HepG2 (cell line): ENCODE results near the gene NCKAP1. TPM values are rescaled to one million over a fixed set of nuclear protein-coding genes. Genes with fewer than 3 reads are reported as not detected.
A peak's percentile ranks its signal among the peaks of the same experiment; 100 is the strongest.

Experiments used
- BRD4 ChIP-seq: sonication (generic); formaldehyde crosslinking; IDR thresholded peaks from 2 replicates; pipeline ENCODE4 v1.4.0; 2020; ENCODE audit warnings: missing genetic modification reagents
- MAZ ChIP-seq, 2 experiments: sonication (generic) in 1 of 2; formaldehyde crosslinking in 1 of 2; IDR thresholded peaks; 2 replicates each; pipeline versions ENCODE4 v1.5.0 to v1.6.1; 2012 to 2020; ENCODE audit warnings: low read depth in 2 of 2, mild to moderate bottlenecking in 2 of 2, borderline replicate concordance in 1 of 2, improper control_type of control experiment in 1 of 2, low read length in 1 of 2, missing genetic modification reagents in 1 of 2, moderate library complexity in 1 of 2
- RFX5 ChIP-seq: IDR thresholded peaks from 2 replicates; pipeline ENCODE4 v1.6.1; 2011; ENCODE audit warnings: low read depth, low read length, improper control_type of control experiment
- RFXAP ChIP-seq: sonication (generic); formaldehyde crosslinking; IDR thresholded peaks from 2 replicates; pipeline ENCODE4 v1.4.0; 2020; ENCODE audit warnings: missing genetic modification reagents, borderline replicate concordance
- SMAD3 ChIP-seq: sonication (generic); formaldehyde crosslinking; IDR thresholded peaks from 2 replicates; pipeline ENCODE4 v1.4.0; 2020; ENCODE audit warnings: missing genetic modification reagents
- SOX13 ChIP-seq, 3 experiments: fragments of 450-650 bp in 1 of 3; sonication (generic) in 1 of 3; formaldehyde crosslinking in 1 of 3; IDR thresholded peaks in 2 of 3; conservative IDR thresholded peaks in 1 of 3; 2 replicates each; pipeline versions ENCODE4 v1.5.0 to v1.6.1; 2016 to 2020; ENCODE audit warnings: antibody characterized with exemption in 1 of 3, mild to moderate bottlenecking in 1 of 3, missing compliant biosample characterization in 1 of 3, missing genetic modification reagents in 1 of 3, moderate library complexity in 1 of 3
- TARDBP ChIP-seq: sonication (generic); formaldehyde crosslinking; IDR thresholded peaks from 2 replicates; pipeline ENCODE4 v1.8.0; 2022; ENCODE audit warnings: mild to moderate bottlenecking, missing genetic modification reagents
- ZFP37 ChIP-seq: sonication (generic); formaldehyde crosslinking; IDR thresholded peaks from 2 replicates; pipeline ENCODE4 v1.4.0; 2020; ENCODE audit warnings: missing genetic modification reagents, borderline replicate concordance
- ZKSCAN8 ChIP-seq: IDR thresholded peaks from 2 replicates; pipeline ENCODE4 v1.6.1; 2016; ENCODE audit warnings: borderline replicate concordance, missing genetic modification reagents, missing compliant biosample characterization
- ZNF331 ChIP-seq: sonication (generic); formaldehyde crosslinking; IDR thresholded peaks from 2 replicates; pipeline ENCODE4 v1.4.0; 2020; ENCODE audit warnings: missing genetic modification reagents
- polyA plus RNA-seq, 8 experiments: library from polyadenylated mRNA; depleted of rRNA in 3 of 8; stranded (reverse) in 7 of 8; unstranded in 1 of 8; fragments of >200 nt; fragmentation: Illumina TruSeq in 4 of 8; extraction: Trizol in 4 of 8; gene quantifications; 2 replicates each; pipeline versions ENCODE4 v1.2.1 to v1.2.3, GENCODE V29; 2011 to 2016; ENCODE audit warnings: low read depth in 4 of 8, missing spikeins in 1 of 8, mixed read lengths in 1 of 8; ENCODE audit not compliant: insufficient read depth in 1 of 8
- total RNA-seq, 5 experiments: library from RNA; depleted of rRNA; stranded (reverse); fragments of >200 nt; fragmentation: Illumina TruSeq; extraction: Trizol; gene quantifications; 2 replicates each; pipeline ENCODE4 v1.2.3, GENCODE V29; 2016; ENCODE audit warnings: low read depth in 1 of 5
- TF ChIP-seq, protein P1 (sequence below): IDR thresholded peaks from 2 replicates; pipeline ENCODE4 v1.6.1; 2016; ENCODE audit warnings: low read depth
- TF ChIP-seq, protein P2 (sequence below): sonication (generic); formaldehyde crosslinking; IDR thresholded peaks from 2 replicates; pipeline ENCODE4 v1.4.0; 2020; ENCODE audit warnings: missing genetic modification reagents, borderline replicate concordance
- TF ChIP-seq, protein P3 (sequence below): sonication (generic); formaldehyde crosslinking; IDR thresholded peaks from 2 replicates; pipeline ENCODE4 v1.5.0; 2020; ENCODE audit warnings: missing genetic modification reagents
- TF ChIP-seq, protein P4 (sequence below): IDR thresholded peaks from 2 replicates; pipeline ENCODE4 v1.6.1; 2016

Gene NCKAP1
- total and polyA plus RNA-seq, 2 of the 13 experiments (the other 11 are each of a cell fraction or from before 2014, with no cell fraction given): 72.1 to 96.3 TPM

DNA sequence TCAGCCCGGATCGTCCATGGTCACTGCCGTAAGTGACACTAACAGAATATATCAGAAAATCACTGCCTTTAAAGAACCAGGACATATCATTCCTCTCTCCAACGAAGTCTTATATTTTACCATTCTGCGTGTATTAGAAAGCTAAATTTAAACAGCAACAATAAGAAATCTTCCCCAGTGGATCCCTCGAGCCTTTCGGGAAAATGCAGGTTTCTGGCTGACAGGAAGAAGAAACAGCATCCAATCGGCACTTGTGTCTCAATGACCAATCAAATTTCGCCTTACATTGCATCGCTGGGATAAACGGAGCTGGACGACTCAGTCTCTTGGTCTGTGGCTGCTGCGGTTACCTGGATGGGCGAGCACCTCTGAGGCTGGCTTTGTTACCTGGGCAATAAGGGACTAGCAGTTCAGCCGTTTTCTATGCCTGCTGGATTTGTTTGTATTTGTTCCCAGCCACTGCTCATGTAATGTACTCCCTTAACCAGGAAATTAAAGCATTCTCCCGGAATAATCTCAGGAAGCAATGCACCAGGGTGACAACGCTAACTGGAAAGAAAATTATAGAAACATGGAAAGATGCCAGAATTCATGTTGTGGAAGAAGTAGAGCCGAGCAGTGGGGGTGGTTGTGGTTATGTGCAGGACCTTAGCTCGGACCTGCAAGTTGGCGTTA is 40.3 kb upstream of the NCKAP1 start, which contains the start of gene DUSP19 (continued):
- TF ChIP-seq, protein P1, sequence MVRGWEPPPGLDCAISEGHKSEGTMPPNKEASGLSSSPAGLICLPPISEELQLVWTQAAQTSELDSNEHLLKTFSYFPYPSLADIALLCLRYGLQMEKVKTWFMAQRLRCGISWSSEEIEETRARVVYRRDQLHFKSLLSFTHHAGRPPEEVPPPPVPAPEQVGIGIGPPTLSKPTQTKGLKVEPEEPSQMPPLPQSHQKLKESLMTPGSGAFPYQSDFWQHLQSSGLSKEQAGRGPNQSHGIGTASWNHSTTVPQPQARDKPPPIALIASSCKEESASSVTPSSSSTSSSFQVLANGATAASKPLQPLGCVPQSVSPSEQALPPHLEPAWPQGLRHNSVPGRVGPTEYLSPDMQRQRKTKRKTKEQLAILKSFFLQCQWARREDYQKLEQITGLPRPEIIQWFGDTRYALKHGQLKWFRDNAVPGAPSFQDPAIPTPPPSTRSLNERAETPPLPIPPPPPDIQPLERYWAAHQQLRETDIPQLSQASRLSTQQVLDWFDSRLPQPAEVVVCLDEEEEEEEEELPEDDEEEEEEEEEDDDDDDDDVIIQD (CRISPR knock-in tag): peak; percentile 42; the same call in 1 of the 2 replicates
- TF ChIP-seq TARDBP: peak; percentile 91
- TF ChIP-seq SOX13 (IDR thresholded peaks at IDR 0.05): no peak
- peak in 1 of 2 experiments; percentile 14; a peak in 1 of 4 replicates for TF ChIP-seq SOX13 (CRISPR knock-in tag; conservative IDR thresholded peaks at IDR 0.05 in 1 of 2, IDR thresholded peaks at IDR 0.05 in 1 of 2)
- 0 out of 2 replicates have a peak, but pooled peaks have one; percentile 35 for TF ChIP-seq ZFP37 (CRISPR knock-in tag)
- peak; percentile 76; the same call in 1 of the 2 replicates for TF ChIP-seq BRD4
- peak; percentile 78 for TF ChIP-seq ZNF331
- TF ChIP-seq, protein P2, sequence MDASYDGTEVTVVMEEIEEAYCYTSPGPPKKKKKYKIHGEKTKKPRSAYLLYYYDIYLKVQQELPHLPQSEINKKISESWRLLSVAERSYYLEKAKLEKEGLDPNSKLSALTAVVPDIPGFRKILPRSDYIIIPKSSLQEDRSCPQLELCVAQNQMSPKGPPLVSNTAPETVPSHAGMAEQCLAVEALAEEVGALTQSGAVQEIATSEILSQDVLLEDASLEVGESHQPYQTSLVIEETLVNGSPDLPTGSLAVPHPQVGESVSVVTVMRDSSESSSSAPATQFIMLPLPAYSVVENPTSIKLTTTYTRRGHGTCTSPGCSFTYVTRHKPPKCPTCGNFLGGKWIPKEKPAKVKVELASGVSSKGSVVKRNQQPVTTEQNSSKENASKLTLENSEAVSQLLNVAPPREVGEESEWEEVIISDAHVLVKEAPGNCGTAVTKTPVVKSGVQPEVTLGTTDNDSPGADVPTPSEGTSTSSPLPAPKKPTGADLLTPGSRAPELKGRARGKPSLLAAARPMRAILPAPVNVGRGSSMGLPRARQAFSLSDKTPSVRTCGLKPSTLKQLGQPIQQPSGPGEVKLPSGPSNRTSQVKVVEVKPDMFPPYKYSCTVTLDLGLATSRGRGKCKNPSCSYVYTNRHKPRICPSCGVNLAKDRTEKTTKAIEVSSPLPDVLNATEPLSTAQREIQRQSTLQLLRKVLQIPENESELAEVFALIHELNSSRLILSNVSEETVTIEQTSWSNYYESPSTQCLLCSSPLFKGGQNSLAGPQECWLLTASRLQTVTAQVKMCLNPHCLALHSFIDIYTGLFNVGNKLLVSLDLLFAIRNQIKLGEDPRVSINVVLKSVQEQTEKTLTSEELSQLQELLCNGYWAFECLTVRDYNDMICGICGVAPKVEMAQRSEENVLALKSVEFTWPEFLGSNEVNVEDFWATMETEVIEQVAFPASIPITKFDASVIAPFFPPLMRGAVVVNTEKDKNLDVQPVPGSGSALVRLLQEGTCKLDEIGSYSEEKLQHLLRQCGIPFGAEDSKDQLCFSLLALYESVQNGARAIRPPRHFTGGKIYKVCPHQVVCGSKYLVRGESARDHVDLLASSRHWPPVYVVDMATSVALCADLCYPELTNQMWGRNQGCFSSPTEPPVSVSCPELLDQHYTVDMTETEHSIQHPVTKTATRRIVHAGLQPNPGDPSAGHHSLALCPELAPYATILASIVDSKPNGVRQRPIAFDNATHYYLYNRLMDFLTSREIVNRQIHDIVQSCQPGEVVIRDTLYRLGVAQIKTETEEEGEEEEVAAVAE (CRISPR knock-in tag): peak; percentile 89
- TF ChIP-seq, protein P3, sequence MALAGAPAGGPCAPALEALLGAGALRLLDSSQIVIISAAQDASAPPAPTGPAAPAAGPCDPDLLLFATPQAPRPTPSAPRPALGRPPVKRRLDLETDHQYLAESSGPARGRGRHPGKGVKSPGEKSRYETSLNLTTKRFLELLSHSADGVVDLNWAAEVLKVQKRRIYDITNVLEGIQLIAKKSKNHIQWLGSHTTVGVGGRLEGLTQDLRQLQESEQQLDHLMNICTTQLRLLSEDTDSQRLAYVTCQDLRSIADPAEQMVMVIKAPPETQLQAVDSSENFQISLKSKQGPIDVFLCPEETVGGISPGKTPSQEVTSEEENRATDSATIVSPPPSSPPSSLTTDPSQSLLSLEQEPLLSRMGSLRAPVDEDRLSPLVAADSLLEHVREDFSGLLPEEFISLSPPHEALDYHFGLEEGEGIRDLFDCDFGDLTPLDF (CRISPR knock-in tag): peak; percentile 50; the same call in 1 of the 2 replicates
- TF ChIP-seq ZKSCAN8 (CRISPR knock-in tag): 0 out of 2 replicates have a peak, but pooled peaks have one; percentile 59
- peak; percentile 50; the same call in 1 of the 2 replicates for TF ChIP-seq RFX5
- TF ChIP-seq MAZ (IDR thresholded peaks at IDR 0.05; ENCODE audit: borderline replicate concordance, low read depth, low read length): 0 out of 2 replicates have a peak, but pooled peaks have one; percentile 16
- TF ChIP-seq MAZ (CRISPR knock-in tag; IDR thresholded peaks at IDR 0.05; ENCODE audit: low read depth): peak; percentile 71; the same call in 1 of the 2 replicates
- TF ChIP-seq RFXAP: peak; percentile 83
- TF ChIP-seq, protein P4, sequence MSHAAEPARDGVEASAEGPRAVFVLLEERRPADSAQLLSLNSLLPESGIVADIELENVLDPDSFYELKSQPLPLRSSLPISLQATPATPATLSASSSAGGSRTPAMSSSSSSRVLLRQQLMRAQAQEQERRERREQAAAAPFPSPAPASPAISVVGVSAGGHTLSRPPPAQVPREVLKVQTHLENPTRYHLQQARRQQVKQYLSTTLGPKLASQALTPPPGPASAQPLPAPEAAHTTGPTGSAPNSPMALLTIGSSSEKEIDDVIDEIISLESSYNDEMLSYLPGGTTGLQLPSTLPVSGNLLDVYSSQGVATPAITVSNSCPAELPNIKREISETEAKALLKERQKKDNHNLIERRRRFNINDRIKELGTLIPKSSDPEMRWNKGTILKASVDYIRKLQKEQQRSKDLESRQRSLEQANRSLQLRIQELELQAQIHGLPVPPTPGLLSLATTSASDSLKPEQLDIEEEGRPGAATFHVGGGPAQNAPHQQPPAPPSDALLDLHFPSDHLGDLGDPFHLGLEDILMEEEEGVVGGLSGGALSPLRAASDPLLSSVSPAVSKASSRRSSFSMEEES (CRISPR knock-in tag): peak; percentile 58; the same call in 1 of the 2 replicates
- TF ChIP-seq SMAD3 (CRISPR knock-in tag): peak; percentile 84; the same call in 1 of the 2 replicates
